ENCODE data around the gene TFCP2L1.

- TF ChIP-seq CTCF (conservative IDR thresholded peaks at IDR 0.05): no peak
- no peak for TF ChIP-seq ZFX (IDR thresholded peaks at IDR 0.05)
Observed at GRCh38 chr2:121246704-121247255, 38.2 kb downstream of the TFCP2L1 start.

Data from C4-2B (cell line).